ENCODE data around the gene ZIM2. TPM values are rescaled to one million over a fixed set of nuclear protein-coding genes. Genes with fewer than 3 reads are reported as not detected.
"Not testable (repeated sequence)": the region's sequence is repeated elsewhere in the genome, so short reads cannot be mapped to it uniquely, and the experiment has no call there.

The ZIM2 gene
- total and polyA plus RNA-seq, 12 donors: 0.06 to 0.15 (median 0.13) TPM; not detected in 8

GRCh38 chr19:56862741-56863140 is 22.2 kb upstream of the ZIM2 start:
- Histone ChIP-seq H3K27me3 (peaks cover 0 to 29% (median 13%) of the 10 kb centered on the region in 7 donors), H3K4me1 (no peaks in the 10 kb centered on the region), H3K9me3 (peaks cover 0 to 40% (median 0%) of the 10 kb centered on the region in 11 donors), H3K36me3 (no peaks in the 10 kb centered on the region), H3K27ac (no peak overlapping the region), H3K4me3 (no peak overlapping the region)
- intact Hi-C loops (cut with DNase I): no loop called here
- DNase-seq (no peak), ATAC-seq (no peak)
- no peak for TF ChIP-seq CTCF (IDR thresholded peaks at IDR 0.05)
- 88 to 93% methylated on average over 4 of the region's 4 CpGs for WGBS, 2 donors

DNA sequence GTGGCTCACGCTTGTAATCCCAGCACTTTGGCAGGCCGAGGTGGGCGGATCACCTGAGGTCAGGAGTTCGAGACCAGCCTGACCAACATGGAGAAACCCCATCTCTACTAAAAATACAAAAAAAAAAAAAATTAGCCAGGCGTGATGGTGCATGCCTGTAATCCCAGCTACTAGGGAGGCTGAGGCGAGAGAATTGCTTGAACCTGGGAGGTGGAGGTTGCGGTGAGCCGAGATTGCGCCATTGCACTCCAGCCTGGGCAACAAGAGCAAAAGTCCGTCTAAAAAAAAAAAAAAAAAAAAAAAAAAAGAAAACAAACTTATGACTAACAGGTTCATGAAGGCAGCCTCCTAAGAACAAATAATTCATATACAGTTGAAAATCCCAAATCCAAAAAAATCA is 19.9 kb upstream of the ZIM2 start:
- H3K4me3 ChIP-seq; H3K27ac ChIP-seq; ATAC-seq; DNase-seq; H3K4me1 ChIP-seq; intact Hi-C loops (cut with DNase I); H3K36me3 ChIP-seq: not testable (repeated sequence)
- Histone ChIP-seq H3K9me3 (peaks cover 0 to 24% (median 0%) of the 10 kb centered on the region in 11 donors), H3K27me3 (peaks cover 0 to 35% (median 16%) of the 10 kb centered on the region in 7 donors)
- WGBS, 2 donors: 91 to 95% methylated on average over 10 of the region's 10 CpGs

- no peak for TF ChIP-seq CTCF (IDR thresholded peaks at IDR 0.05)
- no peak for ATAC-seq
- Histone ChIP-seq H3K4me1 (no peaks in the 10 kb centered on the region), H3K36me3 (no peaks in the 10 kb centered on the region), H3K4me3 (no peak overlapping the region), H3K9me3 (peaks cover 0 to 20% (median 0%) of the 10 kb centered on the region in 11 donors), H3K27me3 (peaks cover 0 to 31% (median 5%) of the 10 kb centered on the region in 7 donors), H3K27ac (no peak overlapping the region)
- intact Hi-C loops (cut with DNase I): no loop called here
- DNase-seq: no peak
- 76 to 82% methylated on average over 4 of the region's 4 CpGs for WGBS, 2 donors
Observed at GRCh38 chr19:56858026-56858425, 17.5 kb upstream of the ZIM2 start.

DNA sequence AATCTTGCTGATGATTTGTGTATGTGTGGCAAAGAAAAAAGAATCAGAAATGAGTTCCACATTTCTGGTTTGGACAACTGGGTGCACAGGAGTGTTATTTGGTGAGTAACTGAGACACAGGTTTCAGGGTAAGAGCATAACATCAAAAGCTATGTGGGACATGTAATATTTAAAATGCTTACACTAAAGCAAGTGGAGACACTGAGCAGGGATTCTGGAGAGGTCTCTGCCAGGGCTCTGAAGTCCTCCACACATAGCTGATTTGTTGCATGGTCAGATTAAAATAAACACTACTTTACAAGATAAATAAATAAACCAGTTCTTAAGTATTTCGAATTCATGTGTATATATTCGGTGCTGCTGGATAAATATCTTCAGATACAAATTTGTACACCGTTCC is 16.3 kb upstream of the ZIM2 start:
- Histone ChIP-seq H3K27ac (no peak overlapping the region), H3K36me3 (no peaks in the 10 kb centered on the region), H3K4me3 (no peak overlapping the region), H3K4me1 (no peaks in the 10 kb centered on the region), H3K9me3 (peaks cover 0 to 15% (median 0%) of the 10 kb centered on the region in 11 donors), H3K27me3 (peaks cover 0 to 31% (median 5%) of the 10 kb centered on the region in 7 donors)
- DNase-seq (no peak), ATAC-seq (no peak)
- intact Hi-C loops (cut with DNase I): no loop called here
- WGBS, 2 donors: 89 to 94% methylated on average over 3 of the region's 3 CpGs
- TF ChIP-seq CTCF (IDR thresholded peaks at IDR 0.05): no peak

DNA sequence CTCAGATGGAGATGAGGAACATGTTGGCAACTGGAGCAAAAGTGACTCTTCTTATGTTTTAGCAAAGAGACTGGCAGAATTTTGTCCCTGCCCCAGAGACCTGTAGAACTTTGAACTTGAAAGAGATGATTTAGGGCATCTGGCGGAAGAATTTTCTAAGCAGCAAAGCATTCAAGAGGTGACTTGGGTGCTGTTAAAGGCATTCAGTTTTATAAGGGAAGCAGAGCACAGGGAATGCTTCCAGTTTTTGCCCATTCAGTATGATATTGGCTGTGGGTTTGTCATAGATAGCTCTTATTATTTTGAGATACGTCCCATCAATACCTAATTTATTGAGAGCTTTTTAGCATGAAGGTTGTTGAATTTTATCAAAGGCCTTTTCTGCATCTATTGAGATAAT is 11.8 kb upstream of the ZIM2 start:
- peaks cover 0 to 15% (median 0%) of the 10 kb centered on the region in 11 donors for H3K9me3 ChIP-seq
- DNase-seq; H3K4me1 ChIP-seq; H3K4me3 ChIP-seq; ATAC-seq; H3K27ac ChIP-seq; intact Hi-C loops (cut with DNase I); H3K36me3 ChIP-seq: not testable (repeated sequence)
- 86 to 88% methylated on average over 2 of the region's 2 CpGs for WGBS, 2 donors
- peaks cover 0 to 31% (median 1%) of the 10 kb centered on the region in 7 donors for H3K27me3 ChIP-seq
